ENCODE measurements around the gene DRD1. TPM values are rescaled to one million over a fixed set of nuclear protein-coding genes. Genes with fewer than 3 reads are reported as not detected.

Gene DRD1
- total RNA-seq = 0.21 TPM

DNA sequence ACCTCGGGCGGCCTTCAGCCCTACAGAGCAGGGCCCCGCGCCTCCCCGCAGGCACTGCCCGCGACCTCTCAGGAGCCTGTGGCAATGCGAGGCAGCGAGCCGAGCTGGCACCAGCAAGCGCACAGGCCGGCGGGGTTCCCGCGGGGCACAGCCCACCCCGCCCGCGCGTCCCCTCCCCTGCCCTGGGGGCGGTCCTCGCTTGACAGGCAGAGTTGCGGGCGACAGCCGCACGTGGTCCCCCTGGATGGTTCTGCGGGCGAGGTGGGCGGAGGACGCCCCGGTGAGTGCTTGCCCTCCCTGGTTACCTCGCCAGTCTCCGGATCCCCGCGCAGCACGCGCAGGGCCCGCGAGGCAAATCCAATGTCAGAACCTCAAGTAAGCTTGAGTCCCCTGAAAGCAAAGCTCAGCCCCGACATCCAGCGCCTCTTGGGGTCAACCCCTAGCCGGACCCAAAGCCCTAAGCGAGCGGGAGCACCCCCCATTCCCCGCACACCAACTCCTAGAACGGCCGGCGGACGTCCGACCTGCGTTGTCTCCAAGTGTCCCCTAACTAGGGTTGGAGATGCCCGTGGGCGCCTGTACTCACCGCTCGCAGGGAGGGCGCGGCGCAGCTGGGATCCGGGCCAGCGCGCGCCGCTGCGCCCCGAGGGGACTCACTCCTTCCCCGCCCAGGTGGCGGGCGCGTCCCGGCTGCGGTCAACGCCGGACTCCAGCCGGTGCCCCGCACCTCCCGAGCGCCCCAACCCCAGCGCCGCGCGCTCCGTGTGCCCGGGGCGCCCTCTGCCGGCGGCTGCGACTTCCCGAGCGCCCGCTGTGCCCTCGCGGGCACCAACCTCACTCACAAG is at the start of gene DRD1:
Gene DRD1 (minus strand): TSS at position 123 of the 845 bp plus-strand sequence. CDS start 1,083 bp downstream, outside the sequence.
- peak; percentile 54 for DNase-seq

- DNase-seq = no peak
Measured at GRCh38 chr5:175493726-175494125, 49.7 kb upstream of the DRD1 start.

DNA sequence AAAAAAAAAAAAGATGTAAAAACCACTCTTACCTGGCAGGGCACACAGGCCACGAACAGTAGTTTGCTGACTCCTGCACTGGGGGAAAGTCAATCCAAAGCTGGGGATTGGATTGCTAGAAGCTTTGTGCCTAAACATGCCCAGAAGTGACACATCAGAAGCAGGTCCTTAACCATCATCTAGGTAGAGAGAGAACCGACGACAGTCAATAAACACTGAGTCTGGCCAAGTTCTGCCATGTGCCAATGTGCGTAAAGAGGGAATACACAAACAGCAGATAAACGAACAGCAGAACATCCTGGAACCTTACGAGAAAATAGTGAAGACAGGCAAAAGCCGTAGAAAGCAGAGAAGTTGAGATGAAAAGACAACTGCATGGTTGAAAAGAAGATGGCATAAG is 49.3 kb upstream of the DRD1 start:
- DNase-seq = no peak

GRCh38 chr5:175491223-175491622 is 47.2 kb upstream of the DRD1 start:
- DNase-seq = no peak

DNA sequence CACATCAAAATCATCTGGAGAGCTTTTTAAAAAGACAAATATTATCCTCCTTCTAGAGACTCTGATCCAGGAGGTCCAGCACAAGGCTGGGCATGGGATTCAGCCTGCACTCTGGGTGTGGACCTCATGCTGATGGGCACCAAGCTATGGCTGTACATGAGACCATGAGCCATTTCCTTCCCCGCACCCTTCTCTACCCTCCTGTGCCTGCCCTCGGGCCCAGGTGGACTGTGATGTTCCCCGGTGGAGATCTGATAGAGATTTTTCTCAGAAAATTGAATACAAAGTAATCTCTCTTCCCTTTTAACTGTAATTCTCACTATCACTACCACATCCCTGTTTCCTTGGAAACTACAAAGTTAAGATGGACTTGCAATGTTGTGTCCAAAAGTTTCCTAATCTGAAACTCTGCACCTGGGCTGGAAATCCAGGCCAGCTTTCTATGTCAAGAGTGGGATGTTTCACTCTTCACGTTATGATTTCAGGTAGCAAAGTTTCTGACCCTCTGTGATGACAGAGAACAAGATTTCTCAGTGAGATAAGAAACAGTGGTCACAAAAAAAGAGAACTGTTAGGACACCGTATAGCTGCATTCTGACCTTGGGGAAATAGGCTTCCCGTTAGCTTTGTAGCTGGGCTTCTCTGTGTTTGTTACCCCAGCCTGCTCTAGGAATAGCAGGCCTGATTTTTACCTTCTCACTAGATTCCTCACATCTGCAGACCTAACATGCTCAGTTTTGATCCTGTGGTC is 45.9 kb upstream of the DRD1 start:
- no peak for DNase-seq

DNA sequence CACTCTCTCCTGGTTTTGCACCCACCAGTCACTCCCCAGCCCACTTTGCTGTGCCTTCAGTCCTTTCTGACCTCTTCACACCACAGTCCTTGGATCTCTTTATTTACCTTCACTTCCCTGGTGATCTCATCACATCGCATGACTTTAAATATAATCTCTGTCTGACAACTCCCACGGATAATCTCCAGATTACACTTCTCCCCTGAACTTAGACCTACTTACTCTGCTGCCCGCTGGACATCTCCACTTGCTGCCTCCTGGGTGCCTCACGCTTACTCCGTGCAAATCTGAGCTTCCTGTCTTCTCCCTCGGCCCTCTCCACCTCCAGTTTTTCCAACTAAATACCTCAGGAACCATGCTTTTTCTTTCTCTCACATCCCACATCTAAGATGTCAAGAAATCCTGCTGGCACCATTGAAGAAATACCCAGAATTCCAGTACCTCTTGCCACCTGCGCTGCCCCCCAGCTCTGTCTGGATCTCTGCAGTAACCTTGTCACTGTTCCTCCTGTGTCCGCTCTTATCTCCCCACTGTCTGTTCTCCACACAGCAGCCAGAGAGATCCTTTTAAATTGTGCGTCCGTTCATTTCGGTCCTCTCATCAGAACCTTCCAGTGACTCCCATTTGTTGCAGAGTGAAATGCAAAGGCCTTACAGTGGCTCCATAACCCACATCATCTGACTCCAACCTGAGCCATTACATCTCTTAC is 43.7 kb upstream of the DRD1 start:
- DNase-seq = no peak

DNA sequence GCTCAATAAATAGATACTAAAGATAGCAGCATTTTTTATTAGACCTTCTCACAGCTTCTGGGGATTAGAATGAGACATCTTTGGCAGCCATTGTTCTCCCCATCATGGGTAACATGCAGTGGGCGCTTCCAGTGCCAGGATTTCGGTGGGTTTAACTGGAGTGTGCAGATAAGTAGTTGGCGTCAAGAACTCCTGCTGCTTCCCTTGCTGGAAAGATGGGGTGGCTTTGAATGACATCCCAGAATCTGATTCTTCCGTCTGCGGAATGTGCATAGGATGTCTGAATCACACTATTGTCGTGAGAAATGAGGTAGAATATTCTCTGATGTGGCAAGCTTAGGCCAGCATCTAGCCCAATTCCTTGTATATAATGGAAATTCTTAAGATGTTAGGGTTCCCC is 41.6 kb upstream of the DRD1 start:
- DNase-seq = no peak

- no peak for DNase-seq
Measured at GRCh38 chr5:175484829-175485228, 40.8 kb upstream of the DRD1 start.

GRCh38 chr5:175484322-175484721 is 40.3 kb upstream of the DRD1 start:
- no peak for DNase-seq

- no peak for DNase-seq
Measured at GRCh38 chr5:175483337-175483736, 39.4 kb upstream of the DRD1 start.

DNA sequence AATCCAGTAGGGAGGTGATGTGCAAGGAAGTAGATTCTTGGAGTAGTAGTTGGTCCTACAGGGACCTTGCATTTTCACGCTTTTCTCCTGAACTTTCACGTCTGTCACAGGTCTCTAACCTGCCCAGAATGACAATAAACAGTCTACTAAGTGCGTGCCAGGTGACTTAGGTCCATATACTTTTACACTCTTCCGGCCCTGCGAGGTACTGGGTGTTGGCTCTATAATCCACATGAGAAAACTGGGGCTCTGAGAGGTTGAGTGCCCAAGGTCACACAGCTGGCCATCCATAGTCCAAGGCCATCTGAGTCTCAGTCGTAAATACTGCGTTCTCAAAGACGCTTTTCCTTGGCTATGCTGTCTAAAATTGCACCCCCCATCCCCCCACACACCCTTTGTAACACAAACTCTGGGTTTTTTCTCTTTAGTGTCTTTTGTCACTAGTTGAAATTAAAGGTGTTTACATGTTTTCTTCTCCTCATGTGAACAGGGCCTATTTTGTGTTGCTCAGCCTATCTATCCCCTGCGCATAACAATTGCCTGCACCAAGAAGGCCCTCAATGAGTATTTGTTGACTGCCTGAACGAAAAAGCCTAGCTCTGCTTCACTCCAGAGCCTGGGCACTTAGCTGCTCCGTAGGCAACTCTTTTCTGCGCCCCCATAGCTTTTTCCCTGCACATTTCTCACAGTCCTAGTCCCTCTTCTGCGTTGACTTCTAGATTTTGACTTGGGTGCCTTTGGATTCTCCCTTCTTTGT is 35.3 kb upstream of the DRD1 start:
- DNase-seq = no peak

- DNase-seq = peak; percentile 87
Measured at GRCh38 chr5:175478384-175479124, 34.6 kb upstream of the DRD1 start, which contains the start of gene SFXN1. Gene SFXN1 (plus strand): TSS chr5:175478560. CDS start chr5:175492104, 13,544 bp downstream.

- DNase-seq = no peak
Measured at GRCh38 chr5:175478008-175478383, 34.0 kb upstream of the DRD1 start.

- DNase-seq = no peak
Measured at GRCh38 chr5:175477440-175477839, 33.5 kb upstream of the DRD1 start.

GRCh38 chr5:175475248-175475647 is 31.3 kb upstream of the DRD1 start:
- DNase-seq = no peak

DNA sequence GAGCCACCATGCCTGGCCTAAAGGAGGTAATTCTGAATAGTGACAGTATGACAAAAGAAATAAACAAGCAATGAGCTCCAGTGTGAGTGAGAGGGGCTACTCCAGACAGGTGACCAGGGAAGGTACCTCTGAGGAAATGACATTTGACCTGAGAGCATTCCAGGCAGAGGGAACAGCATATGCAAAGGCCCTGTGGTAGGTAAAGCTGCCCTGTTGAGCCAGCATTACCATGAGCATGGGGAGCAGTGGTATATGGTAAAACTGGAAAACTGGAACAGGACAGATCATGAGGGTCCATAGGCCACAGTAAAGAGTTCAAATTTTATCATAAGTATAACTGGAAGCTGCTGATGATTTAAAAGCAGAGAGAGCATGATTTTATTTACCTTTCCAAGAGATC is 28.4 kb upstream of the DRD1 start:
- DNase-seq = no peak

DNA sequence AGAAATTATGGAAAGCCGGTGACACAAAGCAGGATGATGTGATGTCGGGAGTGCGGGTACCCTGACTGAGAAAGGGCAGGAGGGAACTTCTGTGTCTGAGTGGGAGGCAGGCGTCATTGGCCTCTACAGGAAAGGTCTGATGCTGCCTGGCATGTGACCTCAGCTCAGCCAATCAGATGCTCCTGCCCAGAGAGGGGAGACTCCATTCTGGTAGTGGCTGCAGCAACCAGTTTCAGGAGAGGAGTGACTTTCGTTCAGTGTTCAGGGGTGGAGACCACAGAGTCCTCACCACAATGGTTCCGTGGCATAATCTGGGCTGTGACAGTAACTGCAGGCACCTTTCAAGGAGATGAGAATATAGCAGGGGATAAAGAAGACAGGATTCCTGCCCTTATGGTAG is 27.6 kb upstream of the DRD1 start:
- no peak for DNase-seq

- peak; percentile 77 for DNase-seq
Measured at GRCh38 chr5:175471196-175471595, 27.2 kb upstream of the DRD1 start.

DNA sequence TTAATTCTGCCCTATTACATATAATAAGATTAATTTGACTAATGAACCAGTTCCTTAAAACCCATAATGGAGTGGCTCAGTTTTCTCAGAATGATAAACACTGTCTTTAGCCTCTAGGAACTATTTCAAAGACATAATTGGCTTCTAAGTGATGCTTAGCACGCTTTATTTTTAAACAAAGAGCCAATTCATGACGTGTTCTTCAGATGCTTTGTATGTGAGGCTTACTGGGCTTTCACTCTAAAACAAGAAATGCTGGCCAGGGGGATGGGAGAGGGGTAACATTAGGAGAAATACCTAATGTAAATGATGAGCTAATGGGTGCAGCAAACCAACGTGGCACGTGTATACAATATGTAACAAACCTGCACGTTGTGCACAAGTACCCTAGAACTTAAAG is 26.8 kb upstream of the DRD1 start:
- peak; percentile 79 for DNase-seq

- no peak for DNase-seq
Measured at GRCh38 chr5:175469916-175470315, 25.9 kb upstream of the DRD1 start.

- DNase-seq = no peak
Measured at GRCh38 chr5:175468892-175469291, 24.9 kb upstream of the DRD1 start.

Data from tongue (tissue), 2 donors.